Subcutaneous adipose tissue (tissue), 4 donors: ENCODE data around the gene SGPP2. TPM values are rescaled to one million over a fixed set of nuclear protein-coding genes. Genes with fewer than 3 reads are reported as not detected.

ENCODE experiments used
- total RNA-seq, 4 donors: library from RNA; depleted of rRNA; stranded (reverse); fragments of >200 nt; gene quantifications; one replicate each; pipeline ENCODE4 v1.1.0, GENCODE V29; 2016
- TF ChIP-seq, protein P1 (sequence below): fragments of 450-650 bp; IDR thresholded peaks from one replicate; pipeline ENCODE4 v1.5.1; 2016; ENCODE audit warnings: low read depth, mild to moderate bottlenecking, control low read depth, antibody characterized with exemption, moderate library complexity

The SGPP2 gene
- total RNA-seq, 4 donors from 2014 or later: 0.16 TPM; not detected in 3

DNA sequence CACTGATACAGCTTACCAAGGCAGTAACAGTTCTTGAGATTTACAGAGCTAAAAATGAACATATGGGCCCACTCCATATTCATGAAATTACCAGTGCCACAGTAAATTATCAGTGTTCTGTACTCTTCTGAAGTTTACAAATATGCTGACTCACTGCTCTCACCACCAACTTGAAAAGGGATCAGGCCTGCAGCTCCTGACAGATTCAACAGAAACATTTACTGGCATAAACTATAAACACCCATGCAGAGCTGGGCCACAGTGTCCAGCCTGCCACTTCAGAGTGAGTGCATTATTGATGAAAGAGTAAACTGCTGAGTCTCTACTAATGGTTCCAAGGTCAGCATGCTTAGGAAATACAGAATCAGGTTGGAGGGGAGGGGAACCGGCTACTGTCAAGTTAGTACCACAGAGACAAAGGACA, 148.4 kb downstream of the SGPP2 start:
- TF ChIP-seq, protein P1, sequence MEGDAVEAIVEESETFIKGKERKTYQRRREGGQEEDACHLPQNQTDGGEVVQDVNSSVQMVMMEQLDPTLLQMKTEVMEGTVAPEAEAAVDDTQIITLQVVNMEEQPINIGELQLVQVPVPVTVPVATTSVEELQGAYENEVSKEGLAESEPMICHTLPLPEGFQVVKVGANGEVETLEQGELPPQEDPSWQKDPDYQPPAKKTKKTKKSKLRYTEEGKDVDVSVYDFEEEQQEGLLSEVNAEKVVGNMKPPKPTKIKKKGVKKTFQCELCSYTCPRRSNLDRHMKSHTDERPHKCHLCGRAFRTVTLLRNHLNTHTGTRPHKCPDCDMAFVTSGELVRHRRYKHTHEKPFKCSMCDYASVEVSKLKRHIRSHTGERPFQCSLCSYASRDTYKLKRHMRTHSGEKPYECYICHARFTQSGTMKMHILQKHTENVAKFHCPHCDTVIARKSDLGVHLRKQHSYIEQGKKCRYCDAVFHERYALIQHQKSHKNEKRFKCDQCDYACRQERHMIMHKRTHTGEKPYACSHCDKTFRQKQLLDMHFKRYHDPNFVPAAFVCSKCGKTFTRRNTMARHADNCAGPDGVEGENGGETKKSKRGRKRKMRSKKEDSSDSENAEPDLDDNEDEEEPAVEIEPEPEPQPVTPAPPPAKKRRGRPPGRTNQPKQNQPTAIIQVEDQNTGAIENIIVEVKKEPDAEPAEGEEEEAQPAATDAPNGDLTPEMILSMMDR: no peak

GRCh38 chr2:222575618-222576017, 151.3 kb downstream of the SGPP2 start:
- TF ChIP-seq, protein P1: no peak

DNA sequence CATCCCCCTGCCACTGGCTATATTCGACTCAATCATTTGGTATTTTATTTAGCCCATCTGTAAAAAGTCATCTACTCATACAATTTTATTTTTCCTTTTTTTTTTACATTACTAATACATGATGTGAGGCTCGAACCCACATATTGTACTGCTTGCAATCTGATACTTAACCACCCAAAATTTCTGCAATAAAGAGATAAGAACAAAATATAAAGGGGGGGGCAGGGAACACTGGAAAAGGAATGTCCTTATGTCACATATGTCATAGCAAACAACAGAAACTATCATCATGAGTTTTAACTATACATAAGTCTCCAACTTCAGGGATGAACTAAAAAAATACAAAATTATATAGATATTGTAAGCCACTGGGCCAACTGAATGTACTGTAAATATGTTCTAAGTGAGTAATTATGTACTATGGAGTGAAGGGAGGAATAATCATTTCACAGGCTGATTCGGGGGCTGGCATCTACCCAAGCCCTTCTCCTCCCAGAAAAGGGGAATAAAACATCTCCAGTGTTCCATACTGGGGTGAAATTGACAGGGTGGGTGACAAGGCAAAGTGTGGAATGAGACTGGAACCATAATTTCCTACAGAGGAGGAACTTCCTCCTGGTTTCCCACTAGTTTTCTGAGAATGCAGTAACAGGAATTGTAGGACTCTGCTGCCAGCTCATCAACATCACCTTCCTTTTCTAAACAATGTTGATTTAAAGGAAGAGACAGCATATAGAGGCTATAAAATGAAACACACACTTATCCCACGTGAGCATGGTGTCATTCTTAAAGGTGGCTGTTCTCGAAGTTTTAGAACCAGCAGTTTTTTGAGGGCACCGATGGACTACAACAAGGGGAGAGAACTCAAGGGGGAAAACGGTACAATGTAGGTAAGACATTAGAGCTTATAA, 152.1 kb downstream of the SGPP2 start:
- TF ChIP-seq, protein P1: no peak

- TF ChIP-seq, protein P1: no peak
Measured at GRCh38 chr2:222577341-222577740, 153.0 kb downstream of the SGPP2 start.

DNA sequence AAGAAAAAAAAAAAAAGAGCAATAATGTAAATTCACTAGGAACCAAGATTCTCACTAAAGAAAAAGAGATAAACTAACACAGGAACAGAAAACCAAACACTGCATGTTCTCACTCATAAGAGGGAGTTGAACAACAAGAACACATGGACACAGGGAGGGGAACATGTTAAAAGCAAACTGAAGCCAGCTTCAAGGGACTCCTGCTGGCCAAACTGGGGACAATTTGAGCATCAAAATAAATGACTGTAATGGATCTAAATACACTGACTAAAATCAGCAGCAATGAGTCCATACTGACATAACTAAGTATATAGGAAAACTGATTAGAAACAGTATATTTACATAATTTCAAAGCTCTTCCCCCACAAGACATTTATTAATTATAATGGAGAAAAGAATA, 158.6 kb downstream of the SGPP2 start:
- TF ChIP-seq, protein P1: no peak

GRCh38 chr2:222591661-222592060, 167.3 kb downstream of the SGPP2 start:
- TF ChIP-seq, protein P1: no peak

- TF ChIP-seq, protein P1: no peak
Measured at GRCh38 chr2:222592176-222592575, 167.8 kb downstream of the SGPP2 start.
